Effector CD4-positive, alpha-beta T cell (primary cell): ENCODE data around the gene NPFF. TPM values are rescaled to one million over a fixed set of nuclear protein-coding genes. Genes with fewer than 3 reads are reported as not detected.
"Not testable (repeated sequence)": the region's sequence is repeated elsewhere in the genome, so short reads cannot be mapped to it uniquely, and the experiment has no call there.

ENCODE experiments used
- DNase-seq: peaks from one replicate; pipeline ENCODE4 v3.0.0-alpha.2; 2020
- total RNA-seq: gene quantifications from one replicate; lab custom pipeline; 2026; lab: John Stamatoyannopoulos, UW

NPFF gene
- not detected for total RNA-seq

DNA sequence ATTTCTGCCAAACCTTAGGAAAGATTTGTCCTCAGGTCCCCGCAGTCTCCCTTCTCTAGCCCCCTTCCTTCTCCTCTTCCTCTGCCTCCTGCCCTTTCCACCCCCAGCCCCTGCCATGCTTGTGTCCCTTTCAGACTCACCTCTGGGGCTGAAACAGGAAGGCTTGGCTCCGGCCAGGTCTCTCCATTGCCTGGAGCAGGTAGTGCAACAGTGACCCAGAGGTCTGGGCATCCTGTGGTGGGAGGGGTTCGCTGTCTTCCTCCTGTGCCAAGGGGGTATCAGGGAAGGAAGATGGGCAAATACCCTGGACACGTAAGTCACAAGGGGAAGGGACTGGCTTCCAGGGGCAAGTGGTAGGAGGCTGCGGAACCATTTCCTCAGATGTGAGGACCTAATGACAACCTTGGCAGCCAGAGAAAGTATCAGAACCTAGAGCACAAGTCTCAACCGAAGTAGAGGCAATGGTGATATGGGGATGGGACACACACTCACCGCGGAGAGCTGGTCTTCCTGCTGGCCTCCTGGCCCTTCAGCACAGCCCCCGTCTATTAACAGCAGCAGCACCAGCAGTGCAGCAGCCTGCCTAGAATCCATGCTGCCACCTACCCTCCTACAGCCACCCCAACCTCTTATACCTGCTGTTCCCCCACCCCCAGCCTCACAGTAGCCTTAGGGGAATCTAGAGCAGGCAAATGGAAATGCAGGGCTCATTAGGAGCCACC is at the start of gene NPFF:
Gene NPFF, minus strand, starts transcription at position 604 of the 722 bp plus-strand sequence. Its CDS starts 10 bp downstream, at position 594.
- no peak for DNase-seq

- no peak for DNase-seq
Observed at GRCh38 chr12:53552361-53553327, 45.4 kb upstream of the NPFF start.

- no peak for DNase-seq
Observed at GRCh38 chr12:53551889-53552291, 44.6 kb upstream of the NPFF start.

DNA sequence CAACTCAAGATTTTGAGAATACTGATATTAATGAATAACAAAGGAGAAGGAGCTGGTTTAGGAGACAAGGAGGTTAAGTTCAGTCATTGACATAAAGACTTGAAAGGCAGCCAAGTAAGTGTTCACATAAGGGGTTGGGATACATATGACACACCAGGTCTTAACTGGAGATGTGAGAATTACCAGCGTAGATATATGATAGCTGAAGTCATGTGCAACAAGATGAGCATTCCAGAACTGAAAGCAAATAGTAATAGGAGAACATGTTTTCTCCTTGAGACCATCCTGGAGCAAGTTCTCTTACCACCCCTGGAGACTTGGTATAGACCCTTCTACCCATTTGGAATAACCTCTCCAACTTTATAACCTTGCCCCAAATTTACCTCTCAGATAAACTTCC is 43.3 kb upstream of the NPFF start:
- no peak for DNase-seq

- not testable (repeated sequence) for DNase-seq
Observed at GRCh38 chr12:53550131-53550530, 42.8 kb upstream of the NPFF start.

GRCh38 chr12:53548354-53548753 is 41.1 kb upstream of the NPFF start:
- not testable (repeated sequence) for DNase-seq

- DNase-seq = peak; percentile 14
Observed at GRCh38 chr12:53543539-53543938, 36.3 kb upstream of the NPFF start.

GRCh38 chr12:53539526-53539925 is 32.2 kb upstream of the NPFF start:
- no peak for DNase-seq

DNA sequence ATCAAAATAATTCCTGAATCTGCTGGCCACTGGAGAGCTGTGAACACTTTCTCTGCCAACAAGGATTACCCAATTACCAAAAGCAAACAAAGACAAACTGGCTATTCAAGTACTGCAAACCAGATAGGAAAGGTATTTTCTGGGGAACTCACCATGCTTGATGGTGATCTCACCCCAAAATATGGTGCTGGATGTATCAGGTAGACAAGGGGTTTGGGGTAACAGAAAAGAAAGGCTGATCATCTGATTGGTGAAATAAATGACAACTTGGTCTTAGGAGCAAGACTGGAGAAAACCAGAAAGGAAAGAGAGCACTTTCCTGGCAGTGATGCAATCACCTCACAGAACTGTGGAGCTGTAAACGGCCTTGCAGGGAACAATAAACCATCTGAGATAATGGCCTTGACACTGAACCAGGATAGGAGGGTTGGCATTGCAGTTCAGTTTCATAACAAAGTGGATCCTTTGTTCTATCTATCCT is 31.0 kb upstream of the NPFF start:
- no peak for DNase-seq

GRCh38 chr12:53536962-53537361 is 29.7 kb upstream of the NPFF start:
- DNase-seq = no peak

- no peak for DNase-seq
Observed at GRCh38 chr12:53533471-53533870, 26.2 kb upstream of the NPFF start.

- no peak for DNase-seq
Observed at GRCh38 chr12:53532524-53533445, 25.5 kb upstream of the NPFF start.

- DNase-seq = no peak
Observed at GRCh38 chr12:53532021-53532420, 24.7 kb upstream of the NPFF start.

- DNase-seq = no peak
Observed at GRCh38 chr12:53530920-53531319, 23.6 kb upstream of the NPFF start.

DNA sequence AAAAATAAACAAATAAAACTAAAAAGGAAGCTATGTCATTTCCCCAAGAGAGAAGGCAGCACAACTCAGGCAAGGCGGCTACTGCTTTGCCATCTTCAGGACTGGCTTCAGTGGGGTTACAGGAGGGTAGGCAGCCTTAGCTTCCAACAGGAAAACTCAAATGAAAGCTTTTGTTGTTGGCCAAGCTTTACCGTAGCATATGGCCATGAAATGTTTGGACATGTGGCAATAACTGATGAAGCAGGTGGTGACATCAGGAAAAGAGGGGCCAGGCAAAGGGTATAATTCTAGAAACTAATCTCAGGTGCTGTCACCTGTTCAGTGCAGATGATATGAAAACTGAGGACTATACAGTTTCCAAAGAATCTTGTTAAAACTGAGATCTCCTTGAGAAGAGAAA is 22.8 kb upstream of the NPFF start:
- no peak for DNase-seq

- no peak for DNase-seq
Observed at GRCh38 chr12:53524476-53524875, 17.2 kb upstream of the NPFF start.

DNA sequence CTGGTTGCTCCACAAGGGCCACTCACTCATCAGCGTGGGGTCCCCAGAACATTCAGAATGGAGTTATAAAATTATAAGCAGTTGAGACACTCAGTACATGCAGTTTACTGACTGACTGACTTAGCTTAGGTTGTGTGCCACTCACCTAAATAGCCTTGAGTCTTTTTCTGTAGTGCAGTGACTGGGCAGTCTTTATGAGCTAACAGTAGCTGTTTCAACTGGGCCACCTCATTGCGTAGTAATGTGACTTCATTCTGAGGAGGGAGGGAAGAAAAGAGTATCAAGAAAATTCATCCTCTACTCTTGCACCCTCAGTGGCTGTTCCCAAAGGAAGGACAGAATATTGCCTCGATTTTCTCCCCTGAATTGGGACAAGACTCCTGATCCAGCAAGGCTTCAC is 15.8 kb upstream of the NPFF start:
- no peak for DNase-seq

GRCh38 chr12:53518381-53518780 is 11.1 kb upstream of the NPFF start:
- DNase-seq = no peak

GRCh38 chr12:53516758-53517455 is 9.6 kb upstream of the NPFF start:
- DNase-seq = no peak

- DNase-seq = no peak
Observed at GRCh38 chr12:53515291-53515680, 8.0 kb upstream of the NPFF start.

DNA sequence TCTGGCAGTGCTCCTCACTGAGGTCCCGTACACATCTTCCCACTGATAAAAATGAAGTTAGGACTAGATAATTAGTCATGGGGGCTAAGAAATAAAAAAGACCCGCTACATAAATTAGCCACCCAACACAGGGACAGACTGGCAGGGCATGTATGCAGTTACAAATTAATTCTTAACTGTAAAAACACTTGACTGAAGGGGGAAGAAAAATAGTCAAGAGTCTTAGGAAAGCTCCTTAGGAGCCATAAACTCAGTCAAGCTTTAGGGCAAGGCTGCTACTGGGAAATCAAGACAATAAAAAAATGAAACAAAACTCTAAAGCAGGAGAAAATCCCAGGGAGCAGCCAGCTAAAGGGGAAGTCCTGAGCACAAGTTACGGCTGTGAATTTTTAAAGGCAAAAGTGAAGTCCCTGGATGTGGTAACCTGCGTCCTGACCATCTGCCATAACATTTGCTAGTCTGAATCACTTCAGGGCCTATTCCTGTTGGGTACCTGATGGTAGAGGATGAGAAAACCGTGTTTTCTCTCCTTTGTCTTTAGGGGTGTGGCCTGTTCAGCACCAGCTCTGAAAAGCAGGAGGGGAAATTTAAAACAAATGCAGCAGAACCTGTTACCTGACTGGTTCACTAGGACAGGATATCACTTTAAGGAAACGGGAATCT is 7.5 kb upstream of the NPFF start:
- no peak for DNase-seq
